Parathyroid adenoma (tissue), 2 donors: ENCODE data around the gene LSAMP.
A peak's percentile ranks its signal among the peaks of the same experiment; 100 is the strongest.

Source experiments
- H2AFZ ChIP-seq: fragments of 300-600 bp; sonication (generic); one replicate; pipeline ENCODE4 v1.7.0; 2017; ENCODE audit warnings: antibody characterized with exemption, mild to moderate bottlenecking
- H3K27ac ChIP-seq: fragments of 300-600 bp; sonication (generic); one replicate; pipeline ENCODE4 v1.7.0; 2017
- H3K27me3 ChIP-seq: fragments of 300-600 bp; sonication (generic); one replicate; pipeline ENCODE4 v1.7.0; 2017; ENCODE audit warnings: low read length; ENCODE audit not compliant: control insufficient read depth, insufficient read depth
- H3K36me3 ChIP-seq: fragments of 300-600 bp; sonication (generic); one replicate; pipeline ENCODE4 v1.7.0; 2017; ENCODE audit warnings: low read length; ENCODE audit not compliant: control insufficient read depth, insufficient read depth
- H3K4me1 ChIP-seq: fragments of 300-600 bp; sonication (generic); one replicate; pipeline ENCODE4 v1.7.0; 2017; ENCODE audit warnings: control low read depth
- H3K4me2 ChIP-seq: fragments of 300-600 bp; sonication (generic); one replicate; pipeline ENCODE4 v1.7.0; 2017; ENCODE audit warnings: low read length
- H3K4me3 ChIP-seq: fragments of 300-600 bp; sonication (generic); one replicate; pipeline ENCODE4 v1.7.0; 2017; ENCODE audit warnings: low read depth, low read length
- H3K79me2 ChIP-seq: fragments of 300-600 bp; sonication (generic); one replicate; pipeline ENCODE4 v1.7.0; 2017; ENCODE audit warnings: control low read depth
- H3K9ac ChIP-seq: fragments of 300-600 bp; sonication (generic); one replicate; pipeline ENCODE4 v1.7.0; 2017; ENCODE audit warnings: mild to moderate bottlenecking
- H3K9me3 ChIP-seq: fragments of 300-600 bp; sonication (generic); one replicate; pipeline ENCODE4 v1.7.0; 2017; ENCODE audit warnings: low read length; ENCODE audit not compliant: control insufficient read depth
- CTCF ChIP-seq: fragments of 300-600 bp; sonication (generic); IDR thresholded peaks from one replicate; pipeline ENCODE4 v1.7.0; 2017; ENCODE audit warnings: antibody characterized with exemption, mild to moderate bottlenecking
- donor health status: primary hyperparathyroidism.

LSAMP gene

DNA sequence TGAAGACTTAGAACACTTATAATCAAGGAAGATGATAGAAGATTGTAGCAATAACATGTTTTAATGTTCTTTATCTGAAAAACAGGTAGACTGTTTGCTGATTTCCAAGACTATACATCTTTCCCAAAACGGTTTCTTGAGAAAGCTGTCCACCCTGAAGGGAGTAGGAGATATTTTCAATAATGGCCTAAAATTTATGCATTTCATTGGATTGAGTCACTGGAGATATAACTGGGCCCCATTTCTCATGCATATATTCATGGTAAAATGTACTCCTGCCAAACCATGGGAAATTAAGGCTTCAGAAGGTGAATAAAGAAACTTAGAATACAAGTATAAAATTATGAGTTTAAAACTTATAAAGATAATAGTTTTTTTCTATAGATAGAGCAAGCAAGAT is 143.9 kb downstream of the LSAMP start:
- TF ChIP-seq CTCF: no peak
- Histone ChIP-seq H3K9me3 (no peaks in the 10 kb centered on the region), H3K79me2 (no peaks in the 10 kb centered on the region), H3K4me1 (peaks cover 2% of the 10 kb centered on the region), H3K4me3 (no peak overlapping the region), H3K36me3 (no peaks in the 10 kb centered on the region), H2AFZ (no peak overlapping the region), H3K9ac (no peak overlapping the region), H3K4me2 (no peak overlapping the region), H3K27me3 (no peaks in the 10 kb centered on the region), H3K27ac (no peak overlapping the region)

GRCh38 chr3:116300226-116300625 is 145.1 kb downstream of the LSAMP start:
- Histone ChIP-seq H3K9me3 (no peaks in the 10 kb centered on the region), H3K9ac (no peak overlapping the region), H3K4me1 (peaks cover 2% of the 10 kb centered on the region), H3K27me3 (no peaks in the 10 kb centered on the region), H2AFZ (peak overlapping the region; percentile 77), H3K4me2 (no peak overlapping the region), H3K79me2 (no peaks in the 10 kb centered on the region), H3K27ac (no peak overlapping the region), H3K36me3 (no peaks in the 10 kb centered on the region), H3K4me3 (no peak overlapping the region)
- no peak for TF ChIP-seq CTCF

DNA sequence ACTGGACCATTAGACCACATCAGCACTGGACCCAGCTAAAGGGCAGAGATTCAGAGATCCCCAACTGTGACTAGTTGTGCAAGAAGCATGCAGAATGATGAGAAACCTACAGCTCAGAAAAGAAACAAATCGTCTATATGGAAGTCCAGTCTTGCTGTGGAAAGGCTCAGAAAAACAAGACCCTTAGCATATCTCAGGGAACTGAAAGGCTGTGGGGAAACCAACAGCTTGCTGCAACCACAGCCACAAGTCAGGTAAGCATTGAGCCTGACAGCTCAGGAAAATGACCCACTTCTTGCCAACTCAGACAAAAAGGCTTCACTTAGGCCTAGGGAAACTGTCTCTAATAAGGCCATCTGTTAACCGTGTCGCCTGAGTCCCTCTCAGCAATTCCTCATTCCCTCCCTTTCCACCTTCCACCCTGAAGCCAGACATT is 145.6 kb downstream of the LSAMP start:
- no peak overlapping the region for H3K4me3 ChIP-seq

DNA sequence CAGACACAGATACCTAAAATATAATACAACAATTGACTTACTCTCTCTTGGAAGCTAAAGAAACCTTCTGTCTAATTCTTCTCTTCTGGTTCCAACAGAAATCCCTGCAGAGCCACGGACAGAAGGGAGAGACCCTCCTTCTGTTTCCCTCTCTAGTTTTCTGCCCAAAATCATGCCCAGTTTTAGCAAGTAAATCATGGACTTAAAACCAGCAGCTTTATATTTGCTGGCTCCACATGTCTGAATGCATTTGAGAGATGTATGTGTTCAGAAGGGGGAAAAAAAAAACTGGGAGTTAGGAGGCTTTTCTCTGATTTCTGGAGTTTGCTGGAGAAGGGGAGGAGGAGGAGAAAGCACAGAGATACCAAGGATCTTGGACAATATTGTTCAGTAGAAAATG is 147.1 kb downstream of the LSAMP start:
- Histone ChIP-seq H3K27me3 (no peaks in the 10 kb centered on the region), H3K4me2 (no peak overlapping the region), H3K4me3 (no peak overlapping the region), H3K27ac (no peak overlapping the region), H3K79me2 (no peaks in the 10 kb centered on the region), H3K9ac (no peak overlapping the region), H3K9me3 (no peaks in the 10 kb centered on the region), H3K4me1 (peaks cover 2% of the 10 kb centered on the region), H2AFZ (peak overlapping the region; percentile 13), H3K36me3 (no peaks in the 10 kb centered on the region)
- TF ChIP-seq CTCF: no peak

More for the DNA sequence above, 145.6 kb downstream of the LSAMP start:
- no peak for TF ChIP-seq CTCF
- peaks cover 2% of the 10 kb centered on the region for H3K4me1 ChIP-seq
- H3K4me2 ChIP-seq: no peak overlapping the region
- H3K27me3 ChIP-seq: no peaks in the 10 kb centered on the region
- H3K9me3 ChIP-seq: no peaks in the 10 kb centered on the region
- peak overlapping the region; percentile 77 for H2AFZ ChIP-seq
- H3K79me2 ChIP-seq: no peaks in the 10 kb centered on the region
- H3K27ac ChIP-seq: no peak overlapping the region
- H3K36me3 ChIP-seq: no peaks in the 10 kb centered on the region
- no peak overlapping the region for H3K9ac ChIP-seq

- Histone ChIP-seq H3K27ac (no peak overlapping the region), H3K27me3 (no peaks in the 10 kb centered on the region), H3K4me2 (no peak overlapping the region), H3K9ac (no peak overlapping the region), H3K4me1 (no peaks in the 10 kb centered on the region), H3K79me2 (no peaks in the 10 kb centered on the region), H3K9me3 (no peaks in the 10 kb centered on the region), H3K4me3 (no peak overlapping the region), H2AFZ (no peak overlapping the region), H3K36me3 (no peaks in the 10 kb centered on the region)
- no peak for TF ChIP-seq CTCF
These were observed 154.1 kb downstream of the LSAMP start for GRCh38 chr3:116291141-116291540.
